ENCODE results near the gene SYNDIG1.

Gene SYNDIG1

DNA sequence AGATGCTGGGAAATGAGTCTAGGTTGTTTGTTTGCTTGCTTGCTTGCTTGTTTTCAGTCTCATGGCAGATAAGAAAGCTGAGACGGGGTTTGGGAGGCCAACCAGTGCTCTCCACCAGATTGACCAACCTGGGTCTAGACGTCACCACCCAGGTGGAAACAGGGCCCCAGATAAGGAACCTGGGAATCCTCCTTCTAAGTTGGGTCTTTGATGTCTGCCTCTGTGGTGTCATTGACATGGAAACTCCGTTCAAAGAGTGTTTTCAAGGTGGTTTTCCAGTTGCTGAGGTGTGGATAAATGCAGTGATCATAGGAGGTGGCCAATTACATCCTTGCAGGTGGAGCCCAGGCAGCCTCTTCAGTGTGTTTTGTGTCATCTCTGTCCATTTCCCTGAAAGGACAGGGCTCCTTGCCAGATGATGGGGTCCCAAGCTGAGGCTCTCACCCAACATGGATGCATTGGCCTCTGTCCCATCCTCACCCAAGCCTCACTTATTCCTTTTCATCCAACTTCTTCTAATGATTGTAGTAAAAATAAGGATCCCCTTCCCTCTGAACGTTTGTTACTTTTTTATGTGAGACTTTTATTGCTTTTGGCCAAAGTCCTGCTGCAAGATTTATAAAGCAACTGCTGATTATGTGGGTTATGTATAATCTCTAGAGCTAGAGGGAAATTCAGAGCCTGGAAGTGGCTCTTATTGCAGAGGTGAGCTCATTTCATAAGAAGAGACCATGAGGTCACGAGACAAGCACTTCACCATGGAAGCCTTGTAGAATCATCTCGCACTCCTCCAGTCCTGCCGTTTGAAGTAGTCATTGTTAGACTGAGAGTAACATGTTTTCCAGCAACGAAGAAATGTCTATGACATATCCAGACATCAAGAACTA lies 32.0 kb upstream of the SYNDIG1 start:
- no peaks in the 10 kb centered on the region for H3K27me3 ChIP-seq
- H3K4me1 ChIP-seq (ENCODE audit: control insufficient read depth in 1 of 2, insufficient read depth in 1 of 2, low read depth in 1 of 2, low read length in 1 of 2): no peaks in the 10 kb centered on the region
- no peaks in the 10 kb centered on the region for H3K9me3 ChIP-seq
- TF ChIP-seq CTCF (IDR thresholded peaks at IDR 0.05): no peak
- H3K4me3 ChIP-seq (ENCODE audit: low read depth in 1 of 2, low read length in 1 of 2): no peak overlapping the region
- H3K36me3 ChIP-seq: no peaks in the 10 kb centered on the region
- H3K27ac ChIP-seq: no peak overlapping the region

DNA sequence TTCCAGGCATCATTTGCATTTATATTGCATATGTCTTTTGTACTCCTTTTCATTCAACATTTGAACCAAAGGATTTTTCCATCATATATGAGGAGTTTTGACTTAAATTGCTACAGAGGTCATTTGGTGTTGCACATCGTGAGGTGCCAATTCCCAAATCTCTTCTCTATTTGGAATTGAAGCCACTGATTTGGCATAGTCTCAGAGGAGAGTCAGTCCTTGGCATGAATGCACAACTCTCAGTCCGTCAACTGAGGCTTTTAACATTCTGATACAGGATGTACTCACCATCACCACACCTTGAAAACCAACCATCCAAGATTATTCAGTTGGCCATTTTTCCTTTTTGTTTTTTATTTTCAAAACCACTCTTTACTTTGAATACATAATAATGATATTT lies 31.1 kb upstream of the SYNDIG1 start:
- no peak for TF ChIP-seq CTCF (IDR thresholded peaks at IDR 0.05)

GRCh38 chr20:24439737-24440387 lies 29.6 kb upstream of the SYNDIG1 start:
- H3K9me3 ChIP-seq: no peaks in the 10 kb centered on the region

More for the DNA sequence above, 31.1 kb upstream of the SYNDIG1 start:
- Histone ChIP-seq H3K9me3 (no peaks in the 10 kb centered on the region), H3K27me3 (no peaks in the 10 kb centered on the region), H3K4me1 (ENCODE audit: control insufficient read depth in 1 of 2, insufficient read depth in 1 of 2, low read depth in 1 of 2, low read length in 1 of 2) (no peaks in the 10 kb centered on the region), H3K4me3 (ENCODE audit: low read depth in 1 of 2, low read length in 1 of 2) (no peak overlapping the region), H3K36me3 (no peaks in the 10 kb centered on the region), H3K27ac (no peak overlapping the region)

GRCh38 chr20:24441661-24442060 lies 27.8 kb upstream of the SYNDIG1 start:
- Histone ChIP-seq H3K27me3 (peaks cover 6% of the 10 kb centered on the region), H3K4me1 (ENCODE audit: control insufficient read depth in 1 of 2, insufficient read depth in 1 of 2, low read depth in 1 of 2, low read length in 1 of 2) (no peaks in the 10 kb centered on the region), H3K9me3 (no peaks in the 10 kb centered on the region), H3K27ac (no peak overlapping the region), H3K4me3 (ENCODE audit: low read depth in 1 of 2, low read length in 1 of 2) (no peak overlapping the region), H3K36me3 (no peaks in the 10 kb centered on the region)
- TF ChIP-seq CTCF (IDR thresholded peaks at IDR 0.05): no peak

More at GRCh38 chr20:24439737-24440387, 29.6 kb upstream of the SYNDIG1 start:
- Histone ChIP-seq H3K27ac (no peak overlapping the region), H3K27me3 (no peaks in the 10 kb centered on the region), H3K4me1 (ENCODE audit: control insufficient read depth in 1 of 2, insufficient read depth in 1 of 2, low read depth in 1 of 2, low read length in 1 of 2) (no peaks in the 10 kb centered on the region), H3K4me3 (ENCODE audit: low read depth in 1 of 2, low read length in 1 of 2) (no peak overlapping the region), H3K36me3 (no peaks in the 10 kb centered on the region)
- no peak for TF ChIP-seq CTCF (IDR thresholded peaks at IDR 0.05)

DNA sequence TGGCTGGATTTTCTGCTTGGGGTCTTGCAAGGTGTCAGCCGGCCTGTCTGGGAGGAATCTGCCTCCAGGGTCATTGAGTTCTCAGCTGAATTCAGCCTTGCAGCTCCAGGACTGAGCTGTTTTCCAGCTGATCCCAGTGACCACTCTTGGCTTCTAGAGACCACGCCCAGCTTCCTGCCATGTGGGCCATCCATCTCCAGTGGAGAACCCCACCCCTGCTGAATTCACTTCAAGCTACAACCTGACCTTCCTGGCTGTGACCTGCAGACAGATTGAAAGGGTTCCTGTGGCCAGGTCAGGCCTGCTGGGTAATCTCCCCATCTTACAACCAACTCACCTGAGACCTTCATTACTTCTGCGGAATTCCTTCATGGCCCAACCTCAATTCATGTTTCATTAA lies 26.5 kb upstream of the SYNDIG1 start:
- no peak for TF ChIP-seq CTCF (IDR thresholded peaks at IDR 0.05)
- H3K9me3 ChIP-seq: no peaks in the 10 kb centered on the region

More for the DNA sequence above, 26.5 kb upstream of the SYNDIG1 start:
- H3K27ac ChIP-seq: no peak overlapping the region
- H3K4me1 ChIP-seq (ENCODE audit: control insufficient read depth in 1 of 2, insufficient read depth in 1 of 2, low read depth in 1 of 2, low read length in 1 of 2): no peaks in the 10 kb centered on the region
- H3K27me3 ChIP-seq: peaks cover 6% of the 10 kb centered on the region
- no peak overlapping the region for H3K4me3 ChIP-seq (ENCODE audit: low read depth in 1 of 2, low read length in 1 of 2)
- no peaks in the 10 kb centered on the region for H3K36me3 ChIP-seq

Data from neutrophil (primary cell).